ENCODE measurements around the gene PAM. TPM values are rescaled to one million over a fixed set of nuclear protein-coding genes. Genes with fewer than 3 reads are reported as not detected.

Gene PAM
- total and polyA plus RNA-seq, 3 experiments from 2014 or later, result 58.7 to 65.0 (median 59.8) TPM

- ChIA-PET POLR2A (interaction anchor here (0.7 kb wide), 1 partner anchor 18 kb away, joined by 3 read pairs; no protein-coding TSS in a partner anchor), CTCF (no interaction called here)
- Mint-ChIP-seq H3K27me3 (no peaks in the 10 kb centered on the region), H3K9me3 (no peaks in the 10 kb centered on the region), H3K27ac (no peak overlapping the region), H3K4me3 (no peak overlapping the region), H3K4me1 (peaks cover 24 to 26% (median 25%) of the 10 kb centered on the region in 3 donors), H3K36me3 (peaks cover 0 to 6% (median 2%) of the 10 kb centered on the region in 3 donors)
- H3K27ac ChIP-seq (ENCODE audit: low read depth, low read length), result no peak overlapping the region
- no peaks in the 10 kb centered on the region for H3K4me1 ChIP-seq (ENCODE audit: insufficient read depth, low read length)
- no peak overlapping the region for H3K4me3 ChIP-seq (ENCODE audit: low read length)
- no peaks in the 10 kb centered on the region for H3K27me3 ChIP-seq (ENCODE audit: insufficient read depth, low read length, poor library complexity, severe bottlenecking)
- no peak for DNase-seq
- H3K36me3 ChIP-seq (ENCODE audit: insufficient read depth, low read length), result no peaks in the 10 kb centered on the region
- no peaks in the 10 kb centered on the region for H3K9me3 ChIP-seq (ENCODE audit: low read length)
Measured at GRCh38 chr5:102841021-102841420, 85.9 kb downstream of the PAM start.

GRCh38 chr5:102843997-102844396 is 88.9 kb downstream of the PAM start:
- POLR2A ChIA-PET, result no interaction called here
- no peaks in the 10 kb centered on the region for H3K9me3 ChIP-seq (ENCODE audit: low read length)
- DNase-seq, result no peak
- CTCF ChIA-PET, result no interaction called here
- Mint-ChIP-seq H3K36me3 (peaks cover 5 to 23% (median 7%) of the 10 kb centered on the region in 3 donors), H3K9me3 (peaks cover 0 to 3% (median 0%) of the 10 kb centered on the region in 5 donors), H3K4me1 (peaks cover 11 to 13% (median 13%) of the 10 kb centered on the region in 3 donors), H3K27ac (no peak overlapping the region), H3K4me3 (no peak overlapping the region), H3K27me3 (no peaks in the 10 kb centered on the region)
- no peak overlapping the region for H3K27ac ChIP-seq (ENCODE audit: low read depth, low read length)
- H3K4me1 ChIP-seq (ENCODE audit: insufficient read depth, low read length), result no peaks in the 10 kb centered on the region
- H3K4me3 ChIP-seq (ENCODE audit: low read length), result no peak overlapping the region
- H3K36me3 ChIP-seq (ENCODE audit: insufficient read depth, low read length), result no peaks in the 10 kb centered on the region
- H3K27me3 ChIP-seq (ENCODE audit: insufficient read depth, low read length, poor library complexity, severe bottlenecking), result no peaks in the 10 kb centered on the region

- no peak overlapping the region for H3K4me3 Mint-ChIP-seq
- no peak for DNase-seq
- Histone ChIP-seq H3K27me3 (ENCODE audit: insufficient read depth, low read length, poor library complexity, severe bottlenecking) (no peaks in the 10 kb centered on the region), H3K36me3 (ENCODE audit: insufficient read depth, low read length) (no peaks in the 10 kb centered on the region), H3K4me3 (ENCODE audit: low read length) (no peak overlapping the region), H3K4me1 (ENCODE audit: insufficient read depth, low read length) (no peaks in the 10 kb centered on the region), H3K9me3 (ENCODE audit: low read length) (no peaks in the 10 kb centered on the region), H3K27ac (ENCODE audit: low read depth, low read length) (no peak overlapping the region)
- POLR2A ChIA-PET, result no interaction called here
- H3K27me3 Mint-ChIP-seq, result no peaks in the 10 kb centered on the region
- CTCF ChIA-PET, result no interaction called here
- peak overlapping the region in 1 of 8 donors; percentile 80 for H3K27ac Mint-ChIP-seq
- peaks cover 11 to 13% (median 13%) of the 10 kb centered on the region in 3 donors for H3K4me1 Mint-ChIP-seq
- H3K36me3 Mint-ChIP-seq, result peaks cover 5 to 23% (median 7%) of the 10 kb centered on the region in 3 donors
- H3K9me3 Mint-ChIP-seq, result peaks cover 0 to 3% (median 0%) of the 10 kb centered on the region in 5 donors
Measured at GRCh38 chr5:102845041-102845440, 89.9 kb downstream of the PAM start.

GRCh38 chr5:102850503-102850902 is 95.4 kb downstream of the PAM start:
- Histone ChIP-seq H3K9me3 (ENCODE audit: low read length) (no peaks in the 10 kb centered on the region), H3K36me3 (ENCODE audit: insufficient read depth, low read length) (no peaks in the 10 kb centered on the region), H3K27me3 (ENCODE audit: insufficient read depth, low read length, poor library complexity, severe bottlenecking) (no peaks in the 10 kb centered on the region), H3K4me1 (ENCODE audit: insufficient read depth, low read length) (peaks cover 7% of the 10 kb centered on the region), H3K4me3 (ENCODE audit: low read length) (no peak overlapping the region), H3K27ac (ENCODE audit: low read depth, low read length) (no peak overlapping the region)
- Mint-ChIP-seq H3K27ac (peak overlapping the region in 3 of 8 donors; percentile 17 to 75 (median 70)), H3K4me1 (peaks cover 28 to 39% (median 29%) of the 10 kb centered on the region in 3 donors), H3K4me3 (peak overlapping the region in 1 of 7 donors; percentile 20), H3K36me3 (peaks cover 5 to 22% (median 5%) of the 10 kb centered on the region in 3 donors), H3K9me3 (peaks cover 0 to 3% (median 0%) of the 10 kb centered on the region in 5 donors), H3K27me3 (no peaks in the 10 kb centered on the region)
- DNase-seq, result no peak
- ChIA-PET CTCF (no interaction called here), POLR2A (no interaction called here)

GRCh38 chr5:102853680-102854079 is 98.6 kb downstream of the PAM start:
- H3K36me3 Mint-ChIP-seq, result peaks cover 0 to 6% (median 1%) of the 10 kb centered on the region in 3 donors
- peak overlapping the region in 6 of 7 donors; percentile 4 to 57 (median 22) for H3K4me3 Mint-ChIP-seq
- DNase-seq, result peak in 2 of 5 donors; percentile 6 to 21
- H3K9me3 Mint-ChIP-seq, result no peaks in the 10 kb centered on the region
- Histone ChIP-seq H3K27ac (ENCODE audit: low read depth, low read length) (no peak overlapping the region), H3K27me3 (ENCODE audit: insufficient read depth, low read length, poor library complexity, severe bottlenecking) (no peaks in the 10 kb centered on the region), H3K4me3 (ENCODE audit: low read length) (no peak overlapping the region), H3K4me1 (ENCODE audit: insufficient read depth, low read length) (peaks cover 13% of the 10 kb centered on the region), H3K9me3 (ENCODE audit: low read length) (no peaks in the 10 kb centered on the region), H3K36me3 (ENCODE audit: insufficient read depth, low read length) (no peaks in the 10 kb centered on the region)
- ChIA-PET CTCF (no interaction called here), POLR2A (interaction anchor here (0.6 kb wide), 1 partner anchor 18 kb away, joined by 3 read pairs; no protein-coding TSS in a partner anchor)
- H3K27me3 Mint-ChIP-seq, result no peaks in the 10 kb centered on the region
- peaks cover 40 to 54% (median 43%) of the 10 kb centered on the region in 3 donors for H3K4me1 Mint-ChIP-seq
- H3K27ac Mint-ChIP-seq, result peak overlapping the region in 6 of 8 donors; percentile 10 to 72 (median 33)

- Histone ChIP-seq H3K9me3 (ENCODE audit: low read length) (no peaks in the 10 kb centered on the region), H3K36me3 (ENCODE audit: insufficient read depth, low read length) (no peaks in the 10 kb centered on the region), H3K27ac (ENCODE audit: low read depth, low read length) (no peak overlapping the region), H3K27me3 (ENCODE audit: insufficient read depth, low read length, poor library complexity, severe bottlenecking) (no peaks in the 10 kb centered on the region), H3K4me1 (ENCODE audit: insufficient read depth, low read length) (peaks cover 13% of the 10 kb centered on the region), H3K4me3 (ENCODE audit: low read length) (no peak overlapping the region)
- DNase-seq, result peak in 1 of 5 donors; percentile 13
- H3K4me3 Mint-ChIP-seq, result peak overlapping the region; percentile 7 to 73 (median 60)
- H3K27ac Mint-ChIP-seq, result peak overlapping the region in 7 of 8 donors; percentile 6 to 80 (median 54)
- H3K4me1 Mint-ChIP-seq, result peaks cover 43 to 51% (median 43%) of the 10 kb centered on the region in 3 donors
- ChIA-PET POLR2A (no interaction called here), CTCF (no interaction called here)
- H3K27me3 Mint-ChIP-seq, result peaks cover 0 to 2% of the 10 kb centered on the region in 2 donors
- H3K9me3 Mint-ChIP-seq, result no peaks in the 10 kb centered on the region
- peaks cover 0 to 2% (median under 1%) of the 10 kb centered on the region in 3 donors for H3K36me3 Mint-ChIP-seq
Measured at GRCh38 chr5:102855681-102856388, 100.7 kb downstream of the PAM start.

GRCh38 chr5:102856389-102856777 is 101.3 kb downstream of the PAM start:
- Mint-ChIP-seq H3K4me1 (peaks cover 43 to 51% (median 44%) of the 10 kb centered on the region in 3 donors), H3K27me3 (peaks cover 0 to 2% of the 10 kb centered on the region in 2 donors), H3K9me3 (no peaks in the 10 kb centered on the region), H3K27ac (peak overlapping the region in 1 of 8 donors; percentile 7), H3K36me3 (peaks cover 0 to 2% (median 0%) of the 10 kb centered on the region in 3 donors), H3K4me3 (peak overlapping the region in 4 of 7 donors; percentile 27 to 73 (median 70))
- Histone ChIP-seq H3K27ac (ENCODE audit: low read depth, low read length) (no peak overlapping the region), H3K27me3 (ENCODE audit: insufficient read depth, low read length, poor library complexity, severe bottlenecking) (no peaks in the 10 kb centered on the region), H3K36me3 (ENCODE audit: insufficient read depth, low read length) (no peaks in the 10 kb centered on the region), H3K4me3 (ENCODE audit: low read length) (no peak overlapping the region), H3K9me3 (ENCODE audit: low read length) (no peaks in the 10 kb centered on the region), H3K4me1 (ENCODE audit: insufficient read depth, low read length) (peaks cover 13% of the 10 kb centered on the region)
- no peak for DNase-seq
- ChIA-PET CTCF (no interaction called here), POLR2A (no interaction called here)

- H3K9me3 ChIP-seq (ENCODE audit: low read length), result no peaks in the 10 kb centered on the region
- no peaks in the 10 kb centered on the region for H3K36me3 ChIP-seq (ENCODE audit: insufficient read depth, low read length)
- H3K4me3 ChIP-seq (ENCODE audit: low read length), result no peak overlapping the region
- peaks cover 13% of the 10 kb centered on the region for H3K4me1 ChIP-seq (ENCODE audit: insufficient read depth, low read length)
- Mint-ChIP-seq H3K4me1 (peaks cover 43 to 51% (median 46%) of the 10 kb centered on the region in 3 donors), H3K27me3 (peaks cover 0 to 2% of the 10 kb centered on the region in 2 donors), H3K9me3 (no peaks in the 10 kb centered on the region), H3K27ac (no peak overlapping the region), H3K36me3 (peaks cover 0 to 2% (median 0%) of the 10 kb centered on the region in 3 donors), H3K4me3 (no peak overlapping the region)
- ChIA-PET POLR2A (no interaction called here), CTCF (interaction anchor here (1.1 to 1.2 kb wide), 3 partner anchors 9 to 282 kb away, joined by 3 to 4 read pairs (median 3); no protein-coding TSS in a partner anchor)
- no peak overlapping the region for H3K27ac ChIP-seq (ENCODE audit: low read depth, low read length)
- no peak for DNase-seq
- H3K27me3 ChIP-seq (ENCODE audit: insufficient read depth, low read length, poor library complexity, severe bottlenecking), result no peaks in the 10 kb centered on the region
Measured at GRCh38 chr5:102857076-102857818, 102.1 kb downstream of the PAM start.

Data from CD8-positive, alpha-beta memory T cell (primary cell).